WERI-Rb-1 (cell line): ENCODE data around the gene SMYD3.

Source experiments
- DNase-seq: peaks from one replicate; pipeline ENCODE4 v3.0.0-alpha.2; 2020
- H3K27ac ChIP-seq: fragments of 250-450 bp; sonication (Bioruptor Pico); 2 replicates; pipeline ENCODE4 v1.5.1; 2020; ENCODE audit warnings: mild to moderate bottlenecking, moderate library complexity
- H3K27me3 ChIP-seq: fragments of 250-450 bp; sonication (Bioruptor Pico); 2 replicates; pipeline ENCODE4 v1.5.1; 2021; ENCODE audit warnings: mild to moderate bottlenecking, low read depth, moderate library complexity; ENCODE audit not compliant: insufficient read depth, severe bottlenecking
- H3K36me3 ChIP-seq: fragments of 250-450 bp; sonication (Bioruptor Pico); 2 replicates; pipeline ENCODE4 v1.5.1; 2020; ENCODE audit warnings: mild to moderate bottlenecking, moderate library complexity
- H3K4me3 ChIP-seq: 2 replicates; pipeline ENCODE4 v1.5.1; 2011; ENCODE audit warnings: low read depth, mild to moderate bottlenecking, control low read depth, low read length
- H3K9me3 ChIP-seq: fragments of 250-450 bp; sonication (Bioruptor Pico); 2 replicates; pipeline ENCODE4 v1.5.1; 2021; ENCODE audit warnings: mild to moderate bottlenecking, moderate library complexity; ENCODE audit not compliant: severe bottlenecking
- TF ChIP-seq, protein P1 (sequence below): IDR thresholded peaks from 2 replicates; pipeline ENCODE4 v1.5.1; 2011; ENCODE audit warnings: low read depth, mild to moderate bottlenecking, control low read depth, inconsistent platforms, low read length

The SMYD3 gene

DNA sequence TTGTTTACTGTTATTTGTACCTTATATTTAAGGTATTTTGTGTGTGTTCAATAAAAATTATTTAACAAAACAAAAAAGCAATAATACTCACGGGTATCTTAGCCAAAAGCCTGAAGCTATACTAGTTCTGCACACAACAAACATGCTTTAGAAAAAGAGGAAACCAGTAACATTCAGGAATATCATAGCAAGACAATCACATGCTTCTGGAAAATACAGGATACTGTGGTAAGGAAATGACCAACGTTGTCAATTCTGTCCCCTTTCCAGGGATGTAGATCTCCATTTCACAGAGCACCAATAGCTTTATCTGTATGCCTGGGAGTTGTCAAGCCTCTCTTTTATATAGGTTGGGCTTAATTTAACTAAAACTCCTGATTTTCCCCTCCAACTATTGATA is 288.4 kb downstream of the SMYD3 start:
- TF ChIP-seq, protein P1, sequence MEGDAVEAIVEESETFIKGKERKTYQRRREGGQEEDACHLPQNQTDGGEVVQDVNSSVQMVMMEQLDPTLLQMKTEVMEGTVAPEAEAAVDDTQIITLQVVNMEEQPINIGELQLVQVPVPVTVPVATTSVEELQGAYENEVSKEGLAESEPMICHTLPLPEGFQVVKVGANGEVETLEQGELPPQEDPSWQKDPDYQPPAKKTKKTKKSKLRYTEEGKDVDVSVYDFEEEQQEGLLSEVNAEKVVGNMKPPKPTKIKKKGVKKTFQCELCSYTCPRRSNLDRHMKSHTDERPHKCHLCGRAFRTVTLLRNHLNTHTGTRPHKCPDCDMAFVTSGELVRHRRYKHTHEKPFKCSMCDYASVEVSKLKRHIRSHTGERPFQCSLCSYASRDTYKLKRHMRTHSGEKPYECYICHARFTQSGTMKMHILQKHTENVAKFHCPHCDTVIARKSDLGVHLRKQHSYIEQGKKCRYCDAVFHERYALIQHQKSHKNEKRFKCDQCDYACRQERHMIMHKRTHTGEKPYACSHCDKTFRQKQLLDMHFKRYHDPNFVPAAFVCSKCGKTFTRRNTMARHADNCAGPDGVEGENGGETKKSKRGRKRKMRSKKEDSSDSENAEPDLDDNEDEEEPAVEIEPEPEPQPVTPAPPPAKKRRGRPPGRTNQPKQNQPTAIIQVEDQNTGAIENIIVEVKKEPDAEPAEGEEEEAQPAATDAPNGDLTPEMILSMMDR = no peak
- no peaks in the 10 kb centered on the region for H3K27me3 ChIP-seq
- no peak for DNase-seq
- no peaks in the 10 kb centered on the region for H3K9me3 ChIP-seq
- H3K4me3 ChIP-seq = no peak overlapping the region
- H3K36me3 ChIP-seq = no peaks in the 10 kb centered on the region
- no peak overlapping the region for H3K27ac ChIP-seq

DNA sequence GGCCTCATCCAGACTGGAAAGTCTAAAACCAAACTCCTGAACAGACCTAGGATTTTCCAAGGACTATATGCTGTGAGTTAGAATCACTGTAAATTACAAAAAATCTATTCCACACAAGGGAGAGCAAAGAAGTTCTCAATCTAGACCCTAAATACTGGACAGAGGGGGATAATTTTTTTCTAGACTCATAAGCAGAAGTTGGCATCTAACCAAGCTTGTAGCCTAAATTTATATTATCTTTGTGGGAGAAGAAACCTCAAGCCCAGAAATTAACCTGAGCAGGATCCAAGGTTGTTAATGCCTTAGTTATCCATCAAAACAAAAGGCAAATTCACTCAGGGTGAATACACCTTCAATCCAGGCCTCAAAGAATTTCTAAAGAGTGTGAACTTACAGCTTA is 290.2 kb downstream of the SMYD3 start:
- Histone ChIP-seq H3K27ac (no peak overlapping the region), H3K36me3 (no peaks in the 10 kb centered on the region), H3K4me3 (no peak overlapping the region), H3K9me3 (no peaks in the 10 kb centered on the region), H3K27me3 (no peaks in the 10 kb centered on the region)
- no peak for DNase-seq
- TF ChIP-seq, protein P1 = no peak

DNA sequence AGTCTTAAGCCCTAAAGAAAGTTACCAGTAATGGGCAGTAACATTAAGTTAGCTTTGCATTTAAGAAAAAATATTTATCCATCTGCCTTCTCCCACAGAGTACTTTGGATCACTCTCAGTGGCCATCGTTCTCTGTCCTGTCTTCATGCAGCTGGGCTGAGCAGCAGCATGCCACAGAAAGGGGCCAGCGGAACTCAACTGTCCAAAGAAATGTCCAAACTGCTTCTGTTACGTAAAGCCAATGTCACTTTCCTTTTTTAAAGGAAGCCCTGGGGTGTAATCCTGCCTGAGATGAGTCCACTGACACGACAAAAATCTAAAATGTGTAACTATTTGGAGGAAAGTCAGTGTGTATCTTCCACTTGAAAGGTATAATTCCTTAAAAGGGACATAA is 291.6 kb downstream of the SMYD3 start:
- no peaks in the 10 kb centered on the region for H3K27me3 ChIP-seq
- H3K36me3 ChIP-seq = no peaks in the 10 kb centered on the region
- no peak overlapping the region for H3K4me3 ChIP-seq
- no peak overlapping the region for H3K27ac ChIP-seq
- H3K9me3 ChIP-seq = no peaks in the 10 kb centered on the region
- DNase-seq = no peak
- TF ChIP-seq, protein P1 = no peak

DNA sequence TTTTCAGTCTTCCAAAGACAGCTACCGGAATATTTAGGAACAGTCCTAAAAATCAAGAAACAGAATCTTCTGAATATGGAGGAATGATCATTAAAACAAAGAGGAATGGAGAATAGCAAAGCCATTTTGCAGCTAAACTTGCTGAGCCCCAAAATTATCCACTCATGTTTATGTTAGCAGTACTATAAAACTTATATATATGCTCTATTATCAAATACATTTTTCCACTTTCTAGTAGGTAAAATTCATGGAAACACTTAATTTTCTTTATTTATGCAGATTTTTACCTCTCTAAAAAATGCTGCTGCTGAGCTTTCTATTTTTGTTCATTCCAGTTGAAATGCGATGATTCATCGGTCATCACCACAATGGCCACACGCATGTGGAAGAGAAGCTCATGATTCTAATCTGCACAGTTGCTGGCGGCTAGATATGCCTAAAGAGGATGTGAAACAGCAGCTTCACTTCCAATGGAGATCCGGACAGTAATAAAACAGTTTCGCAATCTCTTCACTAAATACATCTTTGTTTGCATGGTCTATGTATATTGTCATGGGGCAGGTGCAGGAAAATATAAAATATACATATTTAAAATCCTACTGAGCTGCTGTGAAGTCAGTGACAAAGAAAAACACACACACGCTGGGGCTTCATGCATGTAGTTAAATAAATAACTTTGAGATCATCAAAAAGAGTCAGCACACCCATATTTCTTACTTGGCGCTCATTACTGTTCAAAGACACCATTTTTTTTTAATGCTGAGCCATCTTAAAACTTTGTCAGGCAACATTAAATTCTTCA is 292.2 kb downstream of the SMYD3 start:
- Histone ChIP-seq H3K4me3 (no peak overlapping the region), H3K9me3 (no peaks in the 10 kb centered on the region), H3K27ac (no peak overlapping the region), H3K27me3 (no peaks in the 10 kb centered on the region), H3K36me3 (no peaks in the 10 kb centered on the region)
- DNase-seq = no peak
- TF ChIP-seq, protein P1 = no peak

DNA sequence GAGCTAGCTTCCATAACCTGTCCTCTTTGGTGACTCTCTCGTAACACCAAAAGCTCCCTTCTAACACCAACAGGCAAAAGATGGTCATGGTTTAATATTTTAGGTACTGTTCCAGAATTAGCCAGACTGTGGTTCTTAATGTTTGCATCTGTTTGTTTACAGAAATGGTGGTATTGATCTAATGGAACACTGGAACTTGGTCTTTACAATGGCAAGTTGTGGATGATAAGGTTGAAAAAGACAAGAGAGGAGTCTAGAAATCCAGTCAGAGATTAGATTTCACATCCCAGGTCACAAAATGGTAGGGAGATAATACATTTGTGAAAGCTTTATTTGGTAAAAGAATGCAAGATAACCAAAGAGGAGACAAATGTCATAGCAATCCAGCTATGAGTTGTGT is 293.1 kb downstream of the SMYD3 start:
- no peak overlapping the region for H3K27ac ChIP-seq
- no peaks in the 10 kb centered on the region for H3K36me3 ChIP-seq
- no peak for DNase-seq
- no peaks in the 10 kb centered on the region for H3K9me3 ChIP-seq
- H3K27me3 ChIP-seq = no peaks in the 10 kb centered on the region
- TF ChIP-seq, protein P1 = no peak
- H3K4me3 ChIP-seq = no peak overlapping the region

DNA sequence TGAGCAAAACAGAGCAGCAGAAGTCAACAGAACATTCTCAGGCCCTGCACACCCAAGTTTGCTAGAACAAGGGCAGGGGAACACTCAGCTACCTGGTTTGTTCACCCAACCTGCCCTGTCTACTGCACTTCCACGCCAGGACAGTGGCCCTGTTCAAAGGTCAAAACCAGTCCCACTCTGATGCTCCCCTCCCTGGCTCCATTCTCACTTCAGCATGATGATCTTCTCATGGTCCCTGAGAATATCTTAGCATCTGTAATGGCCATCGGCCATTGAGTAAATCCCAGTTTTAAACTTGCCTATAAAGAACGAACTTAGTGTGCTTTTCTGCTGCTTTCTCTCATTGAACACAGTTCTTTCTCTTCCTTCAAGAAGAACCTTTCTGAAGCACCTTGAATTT is 293.6 kb downstream of the SMYD3 start:
- Histone ChIP-seq H3K36me3 (no peaks in the 10 kb centered on the region), H3K4me3 (no peak overlapping the region), H3K9me3 (no peaks in the 10 kb centered on the region), H3K27me3 (no peaks in the 10 kb centered on the region), H3K27ac (no peak overlapping the region)
- TF ChIP-seq, protein P1 = no peak
- no peak for DNase-seq
